DND-41 (cell line): ENCODE data around the gene PTPRN2.

ENCODE experiments used
- ATAC-seq: fragments of 200-7000 bp; cut with Tn5 transposase; 3 replicates; pipeline ENCODE4 v1.9.1; 2021; ENCODE audit warnings: low read depth; ENCODE audit not compliant: insufficient read depth
- DNase-seq: peaks from one replicate; pipeline ENCODE4 v3.0.0-alpha.2; 2020
- H2AFZ ChIP-seq: 2 replicates; pipeline ENCODE4 v1.6.0; 2012; ENCODE audit warnings: low read depth, low read length
- H3K27ac ChIP-seq: 2 replicates; pipeline ENCODE4 v1.5.1; 2012; ENCODE audit warnings: low read length, inconsistent platforms
- H3K27me3 ChIP-seq: fragments of 200-600 bp; sonication (generic); 2 replicates; pipeline ENCODE4 v1.6.0; 2012; ENCODE audit warnings: low read length, mild to moderate bottlenecking, inconsistent platforms; ENCODE audit not compliant: insufficient read depth, poor library complexity
- H3K36me3 ChIP-seq: 2 replicates; pipeline ENCODE4 v1.5.1; 2012; ENCODE audit warnings: low read length, inconsistent platforms; ENCODE audit not compliant: insufficient read depth
- H3K4me1 ChIP-seq: 2 replicates; pipeline ENCODE4 v1.5.1; 2012; ENCODE audit warnings: mild to moderate bottlenecking, low read length; ENCODE audit not compliant: insufficient read depth
- H3K4me2 ChIP-seq: 2 replicates; pipeline ENCODE4 v1.6.0; 2012; ENCODE audit warnings: mild to moderate bottlenecking, moderate library complexity, low read length, inconsistent platforms; ENCODE audit not compliant: insufficient read depth
- H3K4me3 ChIP-seq, 2 experiments: fragments of 200-600 bp in 1 of 2; shearing (Covaris generic) in 1 of 2; 2 replicates each; pipeline ENCODE4 v1.5.1; 2012 to 2016; ENCODE audit warnings: inconsistent platforms in 2 of 2, low read length in 2 of 2, mild to moderate bottlenecking in 2 of 2, low read depth in 1 of 2, moderate library complexity in 1 of 2
- H3K79me2 ChIP-seq: 2 replicates; pipeline ENCODE4 v1.6.0; 2012; ENCODE audit warnings: low read length, inconsistent platforms; ENCODE audit not compliant: insufficient read depth
- H3K9ac ChIP-seq: 2 replicates; pipeline ENCODE4 v1.6.0; 2012; ENCODE audit warnings: low read depth, mild to moderate bottlenecking, inconsistent platforms, low read length, moderate library complexity
- H3K9me3 ChIP-seq: 2 replicates; pipeline ENCODE4 v1.5.1; 2012; ENCODE audit warnings: low read length, moderate library complexity, mild to moderate bottlenecking, inconsistent platforms; ENCODE audit not compliant: insufficient read depth, severe bottlenecking
- H4K20me1 ChIP-seq: 2 replicates; pipeline ENCODE4 v1.6.0; 2012; ENCODE audit warnings: low read length; ENCODE audit not compliant: insufficient read depth
- CTCF ChIP-seq: IDR thresholded peaks from 2 replicates; pipeline ENCODE4 v1.5.1; 2012; ENCODE audit warnings: borderline replicate concordance, low read length, moderate library complexity, mild to moderate bottlenecking; ENCODE audit not compliant: poor library complexity, severe bottlenecking; ENCODE audit errors: extremely low read depth
- EZH2 ChIP-seq: IDR thresholded peaks from 3 replicates; pipeline ENCODE4 v1.6.1; 2012; ENCODE audit warnings: borderline replicate concordance, low read depth, mild to moderate bottlenecking, moderate library complexity, low read length, inconsistent platforms; ENCODE audit not compliant: severe bottlenecking

The PTPRN2 gene

GRCh38 chr7:158445421-158446175 is 142.0 kb downstream of the PTPRN2 start:
- ATAC-seq (no peak), DNase-seq (no peak)
- no peaks in the 10 kb centered on the region for H3K4me1 ChIP-seq
- peaks cover 4% of the 10 kb centered on the region; the same call in 1 of the 2 replicates for H4K20me1 ChIP-seq
- no peaks in the 10 kb centered on the region for H3K27me3 ChIP-seq
- no peaks in the 10 kb centered on the region for H3K36me3 ChIP-seq
- H2AFZ ChIP-seq: no peak overlapping the region
- no peak overlapping the region for H3K4me3 ChIP-seq
- H3K4me2 ChIP-seq: no peak overlapping the region
- H3K9me3 ChIP-seq: peaks cover 8% of the 10 kb centered on the region
- TF ChIP-seq CTCF: no peak
- H3K27ac ChIP-seq: no peak overlapping the region
- H3K9ac ChIP-seq: no peak overlapping the region
- H3K79me2 ChIP-seq: no peaks in the 10 kb centered on the region

- Histone ChIP-seq H2AFZ (no peak overlapping the region), H3K27me3 (no peaks in the 10 kb centered on the region), H3K9me3 (peaks cover 8% of the 10 kb centered on the region), H4K20me1 (peaks cover 4% of the 10 kb centered on the region; the same call in 1 of the 2 replicates), H3K36me3 (no peaks in the 10 kb centered on the region), H3K27ac (no peak overlapping the region), H3K9ac (no peak overlapping the region), H3K79me2 (no peaks in the 10 kb centered on the region), H3K4me1 (no peaks in the 10 kb centered on the region), H3K4me2 (no peak overlapping the region), H3K4me3 (no peak overlapping the region)
- ATAC-seq: no peak
- no peak for DNase-seq
- no peak for TF ChIP-seq CTCF
- TF ChIP-seq EZH2: no peak
Measured at GRCh38 chr7:158444501-158445420, 142.9 kb downstream of the PTPRN2 start.

GRCh38 chr7:158443688-158444483 is 143.7 kb downstream of the PTPRN2 start:
- Histone ChIP-seq H3K36me3 (no peaks in the 10 kb centered on the region), H3K4me1 (no peaks in the 10 kb centered on the region), H3K9me3 (peaks cover 8% of the 10 kb centered on the region), H3K4me2 (no peak overlapping the region), H3K4me3 (no peak overlapping the region), H3K79me2 (no peaks in the 10 kb centered on the region), H2AFZ (no peak overlapping the region), H3K27ac (no peak overlapping the region), H3K9ac (no peak overlapping the region), H3K27me3 (no peaks in the 10 kb centered on the region), H4K20me1 (peaks cover 4% of the 10 kb centered on the region; the same call in 1 of the 2 replicates)
- no peak for ATAC-seq
- TF ChIP-seq EZH2 (no peak), CTCF (no peak)
- no peak for DNase-seq
